ENCODE measurements around the gene UBL7.
"Not testable (repeated sequence)": the region's sequence is repeated elsewhere in the genome, so short reads cannot be mapped to it uniquely, and the experiment has no call there.

The UBL7 gene

GRCh38 chr15:74463634-74464033, 2.7 kb upstream of the UBL7 start:
- DNase-seq (ENCODE audit: low read depth) = no peak

- no peak for DNase-seq (ENCODE audit: low read depth)
These were observed 1.0 kb upstream of the UBL7 start for GRCh38 chr15:74461847-74462511.

DNA sequence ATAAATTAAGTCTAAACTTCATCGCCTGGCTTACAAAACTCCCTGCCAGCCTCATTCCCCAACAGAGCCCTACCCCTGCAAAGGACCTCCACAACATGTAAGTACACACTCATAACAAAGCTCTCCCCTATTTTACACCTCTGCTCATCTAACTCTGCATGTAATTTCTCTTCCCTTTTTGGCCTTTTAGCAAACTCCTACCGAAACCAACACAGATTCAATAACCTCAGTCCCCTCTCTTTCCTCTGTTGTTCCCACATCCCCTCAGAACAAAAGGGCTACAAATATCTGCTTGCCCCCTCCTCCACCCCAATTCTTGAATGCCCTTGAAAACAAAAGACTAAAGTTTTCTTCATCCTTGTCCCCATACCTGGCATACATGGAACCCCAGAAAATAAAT, 662 bp downstream of the UBL7 start:
- no peak for DNase-seq (ENCODE audit: low read depth)

DNA sequence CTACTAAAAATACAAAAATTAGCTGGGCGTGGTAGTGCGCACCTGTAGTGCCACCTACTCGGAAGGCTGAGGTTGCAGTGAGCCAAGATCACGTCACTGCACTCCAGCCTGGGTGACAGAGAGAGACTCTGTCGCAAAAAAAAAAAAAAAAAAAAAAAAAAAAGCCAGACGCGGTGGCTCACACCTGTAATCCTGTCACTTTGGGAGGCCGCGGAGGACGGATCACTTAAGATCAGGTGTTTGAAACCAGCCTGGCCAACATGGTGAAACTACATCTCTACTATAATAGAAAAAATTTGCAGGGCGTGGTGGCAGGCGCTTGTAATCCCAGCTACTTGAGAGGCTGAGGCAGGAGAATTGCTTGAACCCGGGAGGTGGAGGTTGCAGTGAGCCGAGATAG, 1.2 kb downstream of the UBL7 start:
- not testable (repeated sequence) for DNase-seq (ENCODE audit: low read depth)

DNA sequence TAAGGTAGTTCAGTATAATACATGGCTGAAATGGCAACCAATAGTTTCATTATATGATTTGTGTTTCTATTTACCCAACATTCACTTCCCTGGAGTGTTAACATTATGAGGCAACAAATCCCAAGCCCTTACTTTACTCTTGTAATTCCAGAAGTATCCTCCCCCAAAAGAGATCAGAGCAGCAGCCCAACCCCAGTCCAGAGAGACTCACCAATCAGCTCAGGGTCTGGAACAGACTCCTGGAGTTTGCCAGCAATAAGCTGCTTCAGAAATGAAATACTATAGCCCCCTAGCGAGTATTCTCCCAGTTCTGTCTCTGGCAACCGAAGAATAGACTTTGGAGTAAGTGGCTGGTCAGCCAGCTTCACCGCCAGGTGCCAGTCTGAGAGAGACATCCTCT, 2.5 kb downstream of the UBL7 start:
- DNase-seq (ENCODE audit: low read depth) = no peak

DNA sequence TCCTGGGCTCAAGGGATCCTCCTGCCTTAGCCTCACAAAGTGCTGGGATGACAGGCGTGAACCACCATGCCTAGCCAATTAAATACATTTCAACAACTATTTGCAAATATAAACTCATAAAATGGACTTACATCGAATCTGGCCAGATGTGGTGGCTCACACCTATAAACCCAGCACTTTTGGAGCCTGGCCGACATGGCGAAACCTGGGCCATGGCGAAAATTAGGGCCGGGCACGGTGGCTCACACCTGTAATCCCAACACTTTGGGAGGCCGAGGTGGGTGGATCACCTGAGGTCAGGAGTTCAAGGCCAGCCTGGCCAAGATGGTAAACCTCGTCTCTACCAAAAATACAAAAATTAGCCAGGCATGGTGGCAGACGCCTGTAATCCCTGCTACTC, 3.9 kb downstream of the UBL7 start:
- not testable (repeated sequence) for DNase-seq (ENCODE audit: low read depth)

GRCh38 chr15:74454764-74455500, 6.0 kb downstream of the UBL7 start:
- no peak for DNase-seq (ENCODE audit: low read depth)

GRCh38 chr15:74453925-74454763, 6.8 kb downstream of the UBL7 start:
- no peak for DNase-seq (ENCODE audit: low read depth)

DNA sequence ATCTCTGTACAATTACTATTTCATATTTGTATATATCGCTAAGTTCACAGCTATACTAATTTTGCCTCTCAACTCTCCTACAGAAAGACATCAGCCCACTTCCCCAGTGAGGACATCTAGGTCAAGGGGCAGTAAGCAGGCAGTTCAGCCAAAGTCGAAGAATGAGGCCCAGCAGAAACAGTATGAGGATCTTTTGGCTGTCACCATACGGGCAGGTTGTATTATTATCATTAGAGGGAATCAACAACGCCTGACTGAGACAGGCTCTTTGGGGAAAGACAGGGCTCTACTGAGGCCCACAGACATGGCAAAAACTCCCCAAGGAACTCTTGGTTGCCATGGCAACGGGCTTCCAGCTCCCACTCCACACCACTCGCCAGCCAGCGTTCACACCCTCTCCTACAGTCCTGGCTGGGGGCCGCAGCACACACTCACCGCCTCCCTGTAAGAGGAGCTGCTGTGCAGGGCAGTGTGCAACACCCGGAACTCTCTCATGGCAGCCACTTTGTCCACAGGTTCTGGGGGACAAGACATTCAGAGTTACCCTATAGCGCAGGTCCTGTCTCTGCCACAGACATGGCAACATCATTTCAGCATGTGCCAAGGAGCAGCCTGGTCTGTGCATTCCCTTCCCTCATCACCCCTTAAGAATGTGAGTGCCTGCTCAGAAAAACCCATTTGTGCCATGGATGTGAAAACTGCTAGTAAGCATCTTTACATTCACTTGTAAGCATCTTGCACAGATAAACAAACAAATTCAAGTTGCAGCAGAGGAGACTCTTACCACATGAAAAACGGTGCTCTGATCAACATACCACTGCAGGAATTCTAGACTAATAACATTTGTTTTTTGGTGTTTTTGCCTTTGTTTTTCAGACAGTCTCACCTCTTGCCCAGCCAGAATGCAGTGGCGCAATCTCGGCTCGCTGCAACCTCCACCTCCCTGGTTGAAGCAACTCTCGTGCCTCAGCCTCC, 8.8 kb downstream of the UBL7 start:
- no peak for DNase-seq (ENCODE audit: low read depth)

DNA sequence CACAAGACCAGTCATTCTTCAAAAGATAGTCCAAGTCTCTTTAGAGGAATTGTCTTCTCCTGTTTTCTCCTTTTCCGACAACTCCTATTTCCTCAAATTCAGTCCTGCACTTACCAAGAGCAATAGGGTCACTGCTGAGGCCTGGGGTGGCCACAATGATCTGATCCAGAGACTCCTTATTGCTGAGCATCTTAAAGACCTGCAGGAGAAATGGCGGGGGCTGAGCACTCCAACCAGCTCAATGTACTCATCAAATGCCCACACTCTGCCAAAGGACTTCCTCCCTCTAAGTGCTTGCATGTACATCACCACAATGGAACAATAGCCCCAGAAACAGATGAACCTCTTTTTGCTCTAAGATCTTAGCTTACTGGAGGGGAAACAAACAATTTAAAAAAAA, 9.6 kb downstream of the UBL7 start:
- DNase-seq (ENCODE audit: low read depth) = no peak

- no peak for DNase-seq (ENCODE audit: low read depth)
These were observed 11.2 kb downstream of the UBL7 start for GRCh38 chr15:74449643-74450205.

DNA sequence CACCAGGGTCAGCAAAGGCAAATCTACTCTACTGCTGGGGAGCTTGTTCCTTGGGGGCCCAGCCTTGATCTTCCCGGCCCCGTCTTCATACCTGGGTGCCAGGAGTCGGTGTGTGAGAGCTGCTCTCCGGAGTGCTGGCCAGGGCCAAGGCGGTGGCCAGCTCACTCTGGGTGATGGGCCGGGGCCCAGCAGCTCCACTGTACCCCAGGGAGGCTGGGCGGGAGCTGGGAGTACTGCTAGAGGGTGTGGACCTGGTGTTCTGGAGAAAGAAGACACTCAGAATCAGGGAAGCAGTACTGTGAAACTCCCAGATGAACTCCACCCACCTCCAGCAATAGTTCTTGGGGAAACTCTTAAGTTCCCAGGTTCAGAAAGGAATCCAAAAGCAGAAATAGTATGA, 11.9 kb downstream of the UBL7 start:
- no peak for DNase-seq (ENCODE audit: low read depth)

DNA sequence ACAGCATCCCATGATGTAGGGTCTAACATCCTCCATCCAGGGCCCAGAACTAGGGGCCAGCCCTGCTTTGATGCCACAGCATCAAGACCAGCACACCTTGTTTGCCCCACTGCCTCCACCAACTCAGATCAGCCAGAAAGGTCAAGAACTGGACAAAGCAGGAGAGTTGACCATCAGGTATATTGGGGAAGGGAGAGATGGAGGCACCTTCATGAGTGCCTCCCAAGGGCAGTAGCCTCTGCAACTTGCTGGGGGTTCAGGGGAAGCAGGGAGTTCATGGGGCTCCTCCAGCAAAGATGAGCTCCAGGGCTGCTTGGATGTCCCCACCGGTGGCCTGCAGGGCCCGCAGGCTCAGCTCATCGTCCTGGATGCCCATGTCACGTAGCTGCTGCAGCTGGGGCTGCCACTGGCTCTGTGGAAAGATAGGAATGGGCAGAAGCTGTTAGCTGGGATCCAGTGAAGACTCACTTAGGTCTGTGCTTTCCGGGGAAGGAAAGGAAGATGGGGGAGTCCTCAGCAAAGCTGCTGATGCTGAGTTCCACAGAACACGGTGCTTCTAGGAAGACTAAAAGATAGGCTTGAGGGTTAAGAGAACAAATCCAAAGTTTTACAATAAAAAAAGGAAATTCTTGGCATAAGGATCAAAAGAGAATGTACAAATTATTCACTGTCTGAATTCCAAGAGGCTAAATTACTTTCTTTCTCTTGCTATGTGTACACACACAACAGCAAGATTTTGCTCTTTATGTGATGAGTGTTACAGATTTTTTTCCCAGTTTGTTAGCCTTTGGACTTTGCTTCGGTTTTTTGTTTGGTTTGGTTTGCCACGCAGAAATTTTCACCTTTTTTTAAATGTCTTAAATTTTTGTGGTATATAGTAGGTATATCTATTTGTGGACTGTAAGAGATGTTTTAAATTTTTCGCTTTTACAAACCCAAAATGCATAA, 14.9 kb downstream of the UBL7 start:
- no peak for DNase-seq (ENCODE audit: low read depth)

- no peak for DNase-seq (ENCODE audit: low read depth)
These were observed 16.6 kb downstream of the UBL7 start for GRCh38 chr15:74444106-74445062.

- DNase-seq (ENCODE audit: low read depth) = no peak
These were observed 17.7 kb downstream of the UBL7 start for GRCh38 chr15:74443100-74443909.

DNA sequence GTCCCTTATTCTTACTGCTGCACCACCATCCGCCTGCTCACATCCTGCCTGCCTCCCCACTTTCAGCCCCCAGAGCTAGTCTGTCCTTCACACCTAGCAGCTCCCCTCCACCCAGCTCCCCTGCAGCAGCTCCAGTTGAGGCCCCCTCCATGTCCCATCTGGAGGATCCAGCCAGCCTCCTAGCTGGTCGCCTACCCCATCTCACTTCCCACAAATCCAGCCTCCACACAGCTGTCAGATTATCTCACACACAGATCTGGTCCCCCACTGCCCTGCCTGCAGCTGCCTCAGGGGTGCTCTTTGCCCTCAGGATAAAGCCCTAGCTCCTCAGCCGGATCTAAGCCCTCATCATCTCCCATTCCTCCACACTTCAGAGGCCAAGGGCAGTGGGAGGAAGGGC, 18.4 kb downstream of the UBL7 start:
- no peak for DNase-seq (ENCODE audit: low read depth)

- DNase-seq (ENCODE audit: low read depth) = no peak
These were observed 18.9 kb downstream of the UBL7 start for GRCh38 chr15:74442063-74442462.

DNA sequence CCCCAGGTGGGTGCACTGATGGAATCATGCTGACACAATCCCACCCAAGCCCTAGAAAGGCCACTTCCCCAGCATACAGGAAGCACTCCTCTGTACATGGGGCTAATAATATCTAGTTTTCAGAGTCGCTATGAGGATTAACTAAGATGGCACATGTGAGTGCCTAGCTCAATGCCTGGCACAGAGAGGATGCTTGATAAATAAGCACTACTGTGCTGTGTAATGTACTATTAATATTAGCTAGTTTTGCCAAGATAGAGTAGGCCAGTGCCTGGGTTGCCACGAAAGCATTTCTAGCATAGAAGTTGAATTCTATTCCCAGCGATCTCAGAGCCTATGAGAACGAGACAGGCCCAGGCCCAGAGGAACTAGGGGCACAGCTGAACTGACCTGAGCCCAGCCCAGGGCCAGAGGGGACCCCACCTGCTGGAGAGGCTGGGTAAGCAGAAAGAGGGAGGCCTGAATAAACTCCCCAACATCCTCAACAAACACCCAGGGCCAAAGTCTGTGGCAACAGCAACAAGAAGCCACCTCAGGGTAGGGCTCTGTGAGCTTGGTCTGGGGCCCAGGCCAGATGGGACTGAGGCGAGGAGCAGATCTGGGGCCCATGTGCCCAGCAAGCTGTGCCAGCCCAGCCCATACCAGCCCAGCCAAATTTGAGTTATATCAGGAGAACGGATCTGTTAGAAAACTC, 19.6 kb downstream of the UBL7 start:
- DNase-seq (ENCODE audit: low read depth) = no peak
